ENCODE measurements around the gene BRINP1.
"Not testable (repeated sequence)": the region's sequence is repeated elsewhere in the genome, so short reads cannot be mapped to it uniquely, and the experiment has no call there.

The BRINP1 gene

GRCh38 chr9:119195521-119195920, 173.7 kb downstream of the BRINP1 start:
- DNase-seq, result no peak

GRCh38 chr9:119185298-119185697, 183.9 kb downstream of the BRINP1 start:
- DNase-seq, result no peak

- DNase-seq, result no peak
Observed at GRCh38 chr9:119184265-119184936, 184.8 kb downstream of the BRINP1 start.

GRCh38 chr9:119181561-119181960, 187.7 kb downstream of the BRINP1 start:
- no peak for DNase-seq

- no peak for DNase-seq
Observed at GRCh38 chr9:119180897-119181296, 188.3 kb downstream of the BRINP1 start.

- DNase-seq, result no peak
Observed at GRCh38 chr9:119179701-119180100, 189.5 kb downstream of the BRINP1 start.

- no peak for DNase-seq
Observed at GRCh38 chr9:119177196-119177595, 192.0 kb downstream of the BRINP1 start.

- DNase-seq, result no peak
Observed at GRCh38 chr9:119175581-119175980, 193.7 kb downstream of the BRINP1 start.

GRCh38 chr9:119169222-119169621, 200.0 kb downstream of the BRINP1 start:
- DNase-seq, result not testable (repeated sequence)

- DNase-seq, result no peak
Observed at GRCh38 chr9:119167876-119168275, 201.4 kb downstream of the BRINP1 start.

GRCh38 chr9:119167267-119167666, 202.0 kb downstream of the BRINP1 start:
- DNase-seq, result no peak

GRCh38 chr9:119166096-119166495, 203.1 kb downstream of the BRINP1 start:
- DNase-seq, result no peak

GRCh38 chr9:119165131-119165530, 204.1 kb downstream of the BRINP1 start:
- DNase-seq, result no peak

- DNase-seq, result no peak
Observed at GRCh38 chr9:119164716-119165115, 204.5 kb downstream of the BRINP1 start.

- no peak for DNase-seq
Observed at GRCh38 chr9:119160551-119160950, 208.7 kb downstream of the BRINP1 start.

GRCh38 chr9:119159386-119159785, 209.8 kb downstream of the BRINP1 start:
- DNase-seq, result no peak

GRCh38 chr9:119157196-119157595, 212.0 kb downstream of the BRINP1 start:
- DNase-seq, result no peak

- no peak for DNase-seq
Observed at GRCh38 chr9:119156354-119156753, 212.9 kb downstream of the BRINP1 start.

GRCh38 chr9:119154527-119154926, 214.7 kb downstream of the BRINP1 start:
- DNase-seq, result no peak

- DNase-seq, result no peak
Observed at GRCh38 chr9:119153402-119153801, 215.8 kb downstream of the BRINP1 start.

GRCh38 chr9:119148855-119149254, 220.4 kb downstream of the BRINP1 start:
- DNase-seq, result no peak

GRCh38 chr9:119137479-119137878, 231.8 kb downstream of the BRINP1 start:
- DNase-seq, result no peak

- no peak for DNase-seq
Observed at GRCh38 chr9:119126040-119126439, 243.2 kb downstream of the BRINP1 start.

- DNase-seq, result no peak
Observed at GRCh38 chr9:119121899-119122298, 247.3 kb downstream of the BRINP1 start.

- DNase-seq, result no peak
Observed at GRCh38 chr9:119117409-119117808, 251.8 kb downstream of the BRINP1 start.

Measured in CD4-positive, alpha-beta T cell treated with Interleukin-4 for 4 hours (primary cell).